GM18909 (cell line): ENCODE data around the gene BCL11B.

Experiments used
- ATAC-seq: cut with Tn5 transposase; IDR thresholded peaks from one replicate; pipeline ENCODE4 v1.9.1; 2021; ENCODE audit warnings: mild to moderate bottlenecking; ENCODE audit not compliant: unreplicated experiment, poor library complexity

Gene BCL11B

GRCh38 chr14:99173086-99173485, 98.9 kb downstream of the BCL11B start:
- no peak for ATAC-seq

DNA sequence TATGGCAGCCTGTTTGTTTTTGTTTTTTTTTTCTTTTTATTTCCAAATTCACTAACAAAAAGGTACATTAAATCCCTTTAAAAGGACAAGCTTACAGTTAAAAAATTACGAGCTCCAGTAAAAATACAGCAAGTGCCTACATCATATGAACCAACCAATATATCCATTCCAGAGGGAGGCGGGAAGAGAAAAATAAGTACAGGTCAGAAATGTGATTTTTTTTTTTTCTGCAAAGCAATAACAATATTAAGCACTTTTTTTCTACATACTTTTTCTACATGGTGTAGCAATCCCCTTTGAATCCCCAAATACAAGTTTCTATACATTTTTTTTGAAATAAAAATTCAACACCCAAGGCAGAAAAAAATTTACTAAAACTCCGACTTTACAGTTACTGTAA, 100.6 kb downstream of the BCL11B start:
- no peak for ATAC-seq

GRCh38 chr14:99169776-99170356, 102.1 kb downstream of the BCL11B start:
- ATAC-seq = no peak

DNA sequence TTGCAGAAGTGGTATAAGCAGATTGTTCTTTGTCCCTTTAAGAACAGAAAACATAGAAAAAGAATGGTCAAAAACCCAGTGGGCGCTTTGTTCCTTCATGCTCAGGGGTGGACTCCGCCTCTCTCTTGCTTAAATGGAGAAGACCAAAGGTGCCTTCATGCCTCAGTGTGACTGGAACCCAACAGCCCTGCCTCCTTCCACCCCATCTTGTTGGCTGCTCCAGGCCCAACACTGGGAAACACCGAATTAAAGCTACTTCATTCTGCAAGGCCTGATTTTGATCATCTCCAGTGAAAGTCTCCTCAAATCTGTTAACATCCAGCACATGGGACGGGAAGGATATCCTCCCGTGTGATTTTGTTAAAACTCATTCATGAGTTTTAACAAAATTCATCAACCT, 103.7 kb downstream of the BCL11B start:
- no peak for ATAC-seq

DNA sequence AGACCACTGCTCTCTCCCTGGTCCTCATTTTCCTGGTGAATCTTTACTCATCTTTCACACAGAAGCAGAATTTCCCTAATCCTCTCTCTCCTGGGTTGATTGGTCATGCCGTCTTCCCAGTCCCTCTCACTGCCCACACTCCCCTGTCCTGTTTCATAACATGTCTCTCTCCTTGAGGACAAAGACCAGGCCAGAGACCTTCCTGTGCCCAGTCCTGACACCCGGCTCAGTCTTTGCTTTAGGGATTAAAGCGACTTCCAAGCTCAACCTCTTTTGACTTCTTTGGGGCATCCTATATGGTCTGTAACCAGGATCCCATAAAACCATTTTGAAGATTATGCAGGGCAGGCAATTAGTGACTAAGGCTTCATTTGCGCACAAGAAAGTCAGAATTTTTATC, 105.5 kb downstream of the BCL11B start:
- ATAC-seq = no peak

- no peak for ATAC-seq
These were observed 107.3 kb downstream of the BCL11B start for GRCh38 chr14:99164712-99165111.

- no peak for ATAC-seq
These were observed 108.6 kb downstream of the BCL11B start for GRCh38 chr14:99163446-99163845.

DNA sequence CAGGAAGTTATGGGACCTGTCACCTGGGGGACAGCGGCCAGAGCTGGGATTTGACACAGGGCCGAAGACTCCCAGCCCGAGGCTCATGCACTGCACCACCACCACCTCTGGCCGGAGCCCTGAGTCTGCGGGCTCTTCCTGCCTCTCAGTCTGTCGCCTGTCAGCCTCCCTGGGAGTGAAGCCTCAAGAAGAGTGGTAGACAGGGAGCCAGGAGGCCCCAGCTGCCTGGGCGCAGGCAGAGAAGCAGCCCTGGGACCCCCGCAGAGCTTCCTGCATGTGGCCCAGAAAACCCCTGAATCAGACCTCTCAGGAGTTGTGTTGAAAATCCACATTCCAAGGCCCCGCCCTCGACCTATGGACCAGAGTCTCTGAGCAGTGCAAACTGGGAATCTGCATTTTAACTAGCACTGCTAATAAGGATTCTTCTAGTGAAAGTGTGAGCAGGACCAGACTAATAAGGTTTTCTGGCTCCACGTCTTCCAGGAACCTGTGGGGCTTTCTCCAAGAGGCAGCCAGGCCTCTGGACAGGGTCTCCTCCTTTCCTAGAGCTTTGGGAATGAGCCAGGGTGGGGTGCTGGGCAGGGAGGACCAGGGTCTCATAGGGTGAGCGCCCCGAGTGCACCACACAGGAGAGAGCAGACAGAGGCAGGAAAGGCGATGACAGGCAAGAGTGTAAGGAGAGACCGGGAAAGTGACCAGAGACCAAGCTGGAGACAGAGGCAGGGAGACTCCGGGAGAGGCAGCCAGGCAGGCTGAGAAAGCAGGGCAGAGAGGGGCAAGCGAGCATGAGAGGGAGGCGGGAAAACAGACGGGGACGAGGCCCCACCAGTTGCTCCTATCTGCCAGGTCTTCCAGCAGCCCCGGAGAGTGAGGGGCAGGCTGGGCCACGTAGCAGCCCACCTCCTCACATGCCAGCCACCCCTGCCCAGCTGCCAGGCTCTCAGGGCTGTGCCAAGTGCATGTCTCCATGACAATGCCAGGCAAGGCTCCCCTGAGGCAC, 112.4 kb downstream of the BCL11B start:
- ATAC-seq = no peak

GRCh38 chr14:99158646-99159165, 113.3 kb downstream of the BCL11B start:
- ATAC-seq = no peak

GRCh38 chr14:99158150-99158549, 113.8 kb downstream of the BCL11B start:
- ATAC-seq = no peak

- ATAC-seq = no peak
These were observed 114.3 kb downstream of the BCL11B start for GRCh38 chr14:99157676-99158075.

- no peak for ATAC-seq
These were observed 114.8 kb downstream of the BCL11B start for GRCh38 chr14:99157246-99157645.

DNA sequence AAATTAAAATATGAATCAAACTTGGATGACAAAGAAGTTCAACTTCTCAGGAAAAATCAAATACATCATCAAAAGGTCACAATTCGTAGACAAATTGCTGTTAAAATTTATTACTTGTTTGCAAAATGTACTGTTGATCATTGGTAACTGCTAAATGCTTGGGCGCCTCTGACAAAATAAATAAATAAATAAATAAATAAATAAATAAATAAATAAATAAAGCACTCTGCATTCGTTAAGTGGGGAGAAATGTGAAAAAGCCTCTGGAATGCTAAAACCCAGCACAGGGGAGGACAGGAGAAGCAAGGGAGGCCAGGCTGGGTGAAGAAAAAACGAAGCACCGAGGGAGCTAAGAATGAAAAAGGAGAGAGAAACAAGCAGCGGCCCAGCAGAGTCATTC, 115.2 kb downstream of the BCL11B start:
- ATAC-seq = no peak

DNA sequence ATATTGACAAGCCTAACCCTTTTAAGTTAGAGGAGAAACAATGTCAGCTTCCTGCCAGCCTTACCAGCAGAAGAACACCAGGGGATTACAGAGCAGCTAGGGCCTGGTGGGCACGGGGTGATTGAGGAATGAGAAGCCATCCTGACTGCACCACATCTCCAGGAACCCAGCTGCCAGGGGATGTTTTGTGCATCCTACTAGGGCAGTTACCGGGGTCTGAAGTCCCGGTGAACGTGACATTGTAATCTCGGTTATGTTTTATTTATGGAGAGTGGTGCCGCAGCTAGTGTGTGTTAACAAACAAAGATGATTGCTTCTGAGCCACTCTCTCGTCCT, 115.9 kb downstream of the BCL11B start:
- no peak for ATAC-seq

DNA sequence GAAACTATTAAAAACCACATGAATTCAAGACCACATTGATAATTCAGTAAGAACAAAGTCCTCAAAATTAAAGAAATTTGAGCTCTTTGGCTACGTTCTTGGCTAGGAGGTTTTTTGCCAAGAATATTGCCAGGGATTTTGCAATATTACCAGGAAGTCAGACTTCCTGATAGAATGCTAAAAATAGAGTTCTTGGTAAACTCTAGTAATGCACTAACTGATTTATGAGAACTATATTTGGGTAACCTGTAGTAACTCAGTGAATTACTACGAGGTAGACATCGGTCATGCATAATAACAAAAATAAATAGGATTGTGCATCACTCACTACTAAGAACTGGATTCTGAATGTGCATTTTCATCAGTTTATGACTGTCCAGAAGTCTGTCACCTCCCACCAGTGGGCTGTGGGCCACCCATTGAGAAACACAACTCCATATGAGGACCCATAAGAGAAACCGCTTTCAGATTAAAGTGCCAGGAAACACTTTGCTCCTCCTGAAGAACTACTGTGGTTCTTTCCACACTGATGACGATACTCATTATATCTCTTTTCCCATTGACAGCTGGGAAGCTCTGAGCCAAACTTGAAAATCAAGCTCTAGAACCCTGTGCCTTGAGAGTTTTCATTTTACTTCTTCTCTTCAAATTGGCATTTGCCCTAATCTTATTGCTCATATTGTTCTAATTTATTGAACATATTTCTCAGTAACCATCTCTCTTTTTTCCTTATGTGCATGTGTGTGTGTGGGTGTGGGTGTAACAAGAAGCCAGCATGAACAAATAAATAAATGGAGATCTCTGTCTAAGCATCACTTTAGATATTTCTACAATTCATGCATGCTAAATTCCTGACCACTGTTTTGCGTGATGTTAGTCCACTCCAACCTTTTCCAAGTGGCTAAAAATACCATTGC, 116.6 kb downstream of the BCL11B start:
- ATAC-seq = no peak

DNA sequence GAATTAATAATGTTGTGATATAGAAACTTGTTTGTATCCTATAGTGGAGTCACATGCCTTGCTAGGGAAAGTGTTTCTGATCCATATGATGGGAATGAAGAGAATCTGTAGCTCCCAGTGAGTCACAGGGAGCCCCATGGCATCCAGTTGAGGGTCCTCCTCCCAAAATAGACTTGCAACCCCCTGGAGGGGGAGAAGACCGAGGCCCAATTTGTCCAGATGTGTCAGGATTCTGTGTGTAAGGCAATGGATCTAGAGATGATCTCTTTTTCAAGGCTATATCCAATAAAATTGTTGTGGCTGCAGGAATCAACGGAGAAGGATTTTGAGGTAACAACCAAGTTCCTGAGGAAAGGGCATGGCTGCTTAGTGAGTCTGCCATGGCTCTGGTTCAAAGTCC, 121.8 kb downstream of the BCL11B start:
- no peak for ATAC-seq

GRCh38 chr14:99148861-99149610, 123.0 kb downstream of the BCL11B start:
- ATAC-seq = no peak

DNA sequence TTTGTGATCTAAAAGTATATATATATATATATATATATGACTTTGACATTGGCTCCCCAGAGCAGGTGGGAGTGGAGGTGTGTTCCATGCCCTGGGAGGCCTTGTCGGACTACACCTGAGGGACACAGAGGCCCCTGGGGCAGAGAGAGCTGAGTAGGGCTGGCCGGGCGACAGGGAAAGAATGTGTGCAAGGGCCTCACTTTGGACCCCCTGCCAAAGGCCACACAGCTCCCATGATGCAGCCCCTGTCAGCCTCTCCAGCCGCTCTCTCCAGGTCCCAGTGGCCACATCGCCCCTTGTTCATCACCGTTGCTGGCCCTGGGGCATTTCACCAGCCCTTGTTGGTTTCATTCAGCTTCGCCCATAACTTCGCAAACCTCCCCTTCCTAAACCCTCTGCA, 123.9 kb downstream of the BCL11B start:
- no peak for ATAC-seq

DNA sequence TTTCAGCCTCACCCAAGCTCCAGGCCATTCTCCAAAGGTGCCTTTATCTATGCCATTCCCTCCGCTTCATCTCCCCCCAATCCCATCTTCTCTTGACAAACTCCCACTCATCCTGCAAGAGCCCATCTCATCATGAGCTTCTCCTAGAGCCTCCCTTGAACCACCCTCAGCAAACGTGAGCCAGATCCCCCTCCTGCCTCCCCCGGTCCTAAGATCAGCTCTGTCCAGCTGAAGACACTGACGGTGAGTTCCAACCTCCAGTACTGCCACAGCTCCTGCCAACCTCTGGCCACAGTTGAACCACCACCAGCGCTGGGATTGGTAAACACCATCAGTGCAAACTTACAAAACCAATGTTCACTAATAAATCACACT, 124.6 kb downstream of the BCL11B start:
- no peak for ATAC-seq
